Islet of Langerhans (tissue), 1 donor: ENCODE results near the gene SH3GL3.

Source experiments
- FAIRE-seq: peaks from one replicate; lab custom pipeline; 2011; peaks lifted over from hg19 to GRCh38; lab: Jason Lieb, UNC

The SH3GL3 gene

DNA sequence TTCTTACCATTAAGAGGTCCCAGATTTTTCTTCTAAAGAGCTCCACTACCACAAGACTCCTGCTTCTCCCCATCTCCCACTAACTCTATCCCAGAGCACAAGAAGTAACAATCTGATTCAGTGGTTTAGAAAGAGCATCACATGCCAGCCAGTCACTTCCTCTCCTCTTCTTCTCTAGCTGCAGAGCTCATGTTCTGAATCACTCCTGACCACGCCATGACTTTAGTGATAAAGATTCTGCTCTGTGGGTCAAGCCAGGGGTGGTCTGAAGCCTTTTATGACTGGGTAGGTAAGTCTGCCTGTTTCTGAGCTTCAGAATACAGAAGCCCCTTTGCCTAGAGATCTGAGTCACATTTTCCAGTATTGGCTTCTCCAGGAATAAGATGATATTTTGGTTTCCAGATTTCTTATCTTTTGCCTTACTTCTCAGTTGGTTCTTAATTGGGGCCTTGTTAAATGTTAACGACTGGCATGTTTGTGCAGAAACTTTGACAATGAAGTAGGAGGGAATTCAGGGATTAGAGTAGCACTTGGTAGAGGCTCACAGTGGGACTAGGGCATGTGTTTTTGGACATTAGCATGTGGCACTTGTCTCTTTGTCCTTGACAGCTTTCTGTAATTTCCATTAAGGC lies 179.1 kb downstream of the SH3GL3 start:
- FAIRE-seq, result no peak

DNA sequence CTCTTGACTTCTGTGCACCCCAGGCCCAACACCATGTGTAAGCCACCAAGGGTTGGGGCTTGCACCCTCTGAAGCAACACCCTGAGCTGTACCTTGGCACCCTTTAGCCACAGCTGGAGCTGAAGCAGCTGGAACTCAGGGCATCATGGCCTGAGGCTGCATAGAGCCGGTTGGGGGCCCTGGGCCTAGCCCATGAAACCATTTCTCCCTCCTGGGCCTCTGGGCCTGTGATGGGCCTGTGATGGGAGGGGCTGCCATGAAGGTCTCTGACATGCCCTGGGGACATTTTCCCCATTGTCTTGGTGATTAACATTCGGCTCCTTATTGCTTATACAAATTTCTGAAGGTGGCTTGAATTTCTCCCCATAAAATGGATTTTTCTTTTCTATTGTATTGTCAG lies 184.4 kb downstream of the SH3GL3 start:
- no peak for FAIRE-seq

GRCh38 chr15:83643201-83643600 lies 196.1 kb downstream of the SH3GL3 start:
- FAIRE-seq, result no peak

- FAIRE-seq, result no peak
Observed at GRCh38 chr15:83644439-83644838, 197.3 kb downstream of the SH3GL3 start.

DNA sequence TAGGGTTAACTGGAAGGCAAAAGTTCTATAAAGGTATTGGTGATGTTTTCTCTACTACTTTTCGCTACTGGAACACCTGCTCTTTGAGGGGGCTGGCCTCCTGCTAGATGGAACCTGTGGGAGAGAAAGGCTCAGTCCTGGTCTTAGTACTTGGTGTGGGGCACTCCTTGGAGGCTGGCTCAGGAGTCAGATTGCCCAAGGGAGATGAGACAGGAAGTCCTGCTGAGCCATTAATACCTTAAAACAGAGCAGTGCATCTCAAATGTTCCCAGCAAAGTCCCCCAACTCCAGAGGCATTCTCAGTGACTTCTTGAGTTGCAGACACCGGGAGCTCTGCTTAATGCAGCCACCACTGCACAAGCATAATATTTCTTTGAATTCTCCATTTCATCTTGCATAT lies 203.7 kb downstream of the SH3GL3 start:
- no peak for FAIRE-seq

GRCh38 chr15:83651541-83651940 lies 204.4 kb downstream of the SH3GL3 start:
- FAIRE-seq, result no peak

- FAIRE-seq, result no peak
Observed at GRCh38 chr15:83652626-83653204, 205.6 kb downstream of the SH3GL3 start.

DNA sequence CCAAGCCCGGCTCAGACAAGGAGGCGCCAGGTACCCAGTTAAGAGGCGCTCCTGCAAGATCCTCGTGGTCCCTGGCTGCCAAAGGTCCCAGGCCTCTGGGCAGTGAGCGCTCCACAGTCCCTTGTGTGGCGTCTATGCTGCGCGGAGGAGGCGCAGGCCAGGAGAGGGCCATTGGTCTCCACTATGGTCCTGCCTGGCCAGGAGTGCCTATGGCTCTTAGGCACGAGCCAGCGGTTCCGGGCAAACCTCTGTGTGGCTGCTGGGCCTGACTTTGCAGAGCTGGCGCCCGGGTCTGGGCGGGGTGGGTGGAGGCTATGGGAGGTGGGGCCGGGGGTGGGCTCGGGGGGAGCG lies 206.1 kb downstream of the SH3GL3 start:
- FAIRE-seq, result no peak

GRCh38 chr15:83653639-83654378 lies 206.7 kb downstream of the SH3GL3 start, which contains the start of gene ADAMTSL3:
TSS of gene ADAMTSL3 (plus strand) at chr15:83654123. CDS start at chr15:83655762, 1,639 bp downstream.
- no peak for FAIRE-seq

- no peak for FAIRE-seq
Observed at GRCh38 chr15:83654379-83655236, 207.5 kb downstream of the SH3GL3 start.

GRCh38 chr15:83655237-83655616 lies 208.1 kb downstream of the SH3GL3 start:
- FAIRE-seq, result no peak

DNA sequence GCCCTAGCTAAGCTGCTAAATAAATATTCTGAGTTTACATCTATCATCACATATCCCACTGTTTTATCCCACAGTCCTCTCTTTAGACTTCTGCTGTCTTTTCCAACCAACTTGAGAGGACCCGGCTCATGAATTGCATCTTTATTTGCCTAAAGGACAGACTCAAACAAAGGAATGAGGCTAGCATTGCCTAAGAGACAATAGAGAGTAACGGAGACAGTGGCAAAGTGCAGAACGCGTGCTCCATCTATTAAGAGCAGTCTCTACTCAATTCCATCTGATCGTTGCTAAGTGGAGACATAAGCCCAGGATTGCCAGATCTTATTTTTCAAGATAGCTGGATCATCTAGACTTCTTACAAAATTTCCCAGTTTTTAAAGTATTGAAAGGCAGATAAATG lies 209.1 kb downstream of the SH3GL3 start:
- FAIRE-seq, result no peak

DNA sequence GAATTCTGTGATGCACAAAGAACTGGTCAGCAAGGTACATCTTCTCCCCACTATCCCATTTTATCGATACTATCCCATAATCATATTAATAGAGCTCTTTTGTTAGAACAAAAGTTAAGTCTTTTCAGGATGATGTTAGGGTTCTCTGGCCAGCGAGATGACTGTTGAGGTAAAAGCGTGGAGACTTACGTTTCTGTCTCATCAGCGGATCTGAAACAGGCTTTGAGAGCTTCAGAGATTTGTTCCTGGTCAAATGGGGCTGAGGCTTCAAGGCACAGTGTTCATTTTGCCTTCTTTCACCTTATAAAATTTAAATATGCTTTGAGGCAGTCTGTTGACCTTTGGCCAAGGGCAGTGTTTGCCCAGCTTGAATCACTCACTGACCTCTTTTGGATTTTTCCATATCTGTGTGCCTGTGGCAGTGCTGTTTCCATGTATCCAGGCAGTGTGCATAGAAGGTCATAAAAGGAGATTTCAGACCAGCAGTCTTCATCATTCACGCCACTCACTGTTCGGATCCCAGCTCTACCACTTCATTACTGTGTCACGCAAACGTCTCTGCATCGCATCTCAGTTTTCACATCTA lies 209.9 kb downstream of the SH3GL3 start:
- FAIRE-seq, result no peak

- FAIRE-seq, result no peak
Observed at GRCh38 chr15:83657549-83657948, 210.4 kb downstream of the SH3GL3 start.

DNA sequence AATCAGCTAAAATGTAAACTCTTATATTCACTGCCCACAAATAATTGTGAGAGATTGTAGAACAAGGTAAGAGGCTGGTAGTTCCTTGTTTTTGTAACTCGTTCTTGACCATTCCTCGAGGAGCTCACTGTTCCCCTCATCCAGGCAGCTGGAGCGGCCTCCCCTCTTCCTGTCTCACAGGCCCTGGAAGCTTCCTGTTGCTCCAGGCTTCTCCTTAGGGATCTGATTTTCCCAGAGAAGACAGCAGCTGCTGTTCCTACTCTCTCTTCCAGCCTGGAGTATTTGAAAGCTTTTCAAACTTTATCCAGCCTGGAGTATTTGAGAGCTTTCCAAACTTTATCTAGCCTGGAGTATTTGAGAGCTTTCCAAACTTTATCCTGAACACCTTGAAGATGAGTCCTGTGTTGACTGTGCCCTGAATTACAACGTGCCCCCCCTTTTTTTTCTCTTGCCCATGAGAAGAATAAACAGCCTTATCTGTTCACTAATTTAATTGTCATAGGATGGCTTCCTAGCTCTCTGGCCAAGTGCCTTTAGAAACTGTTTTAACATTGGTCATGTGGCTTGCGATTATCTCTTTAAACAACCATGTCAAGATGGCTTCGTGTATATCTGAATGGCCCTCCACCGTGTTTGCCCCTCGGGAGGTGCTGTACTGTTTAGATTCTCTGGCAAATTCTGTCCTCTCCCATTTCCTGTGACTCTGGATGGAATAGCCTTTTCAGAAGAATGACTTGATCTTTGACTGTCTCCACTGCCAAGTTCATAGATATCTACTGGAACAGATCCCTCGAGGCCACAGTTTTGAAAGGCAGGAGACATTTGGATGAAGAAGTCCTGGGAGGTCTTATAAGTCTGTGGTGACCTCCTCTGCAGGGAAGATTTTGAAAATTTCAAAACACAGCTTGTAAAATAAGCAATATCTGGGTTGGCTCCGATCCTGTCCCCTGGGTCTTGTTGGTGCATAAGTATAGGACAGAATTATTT lies 211.6 kb downstream of the SH3GL3 start:
- no peak for FAIRE-seq

DNA sequence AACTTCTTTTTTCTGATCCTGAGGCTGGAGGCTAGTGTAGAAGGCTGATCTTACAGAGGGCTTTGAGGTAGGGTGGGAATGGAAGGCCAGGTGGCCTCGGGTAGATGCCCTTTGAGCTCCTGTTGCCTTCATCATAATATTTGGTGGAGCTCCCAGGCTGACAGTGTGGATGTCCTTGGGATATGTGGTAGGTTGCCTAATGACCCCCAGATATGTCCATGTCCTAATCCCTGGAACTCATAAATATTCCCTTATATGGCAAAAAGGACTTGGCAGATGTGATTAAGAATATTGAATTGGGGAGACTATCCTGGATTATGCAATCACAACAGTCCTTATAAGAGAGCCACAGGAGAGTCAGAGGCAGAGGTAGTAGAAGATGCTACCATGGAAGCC lies 212.3 kb downstream of the SH3GL3 start:
- FAIRE-seq, result no peak

DNA sequence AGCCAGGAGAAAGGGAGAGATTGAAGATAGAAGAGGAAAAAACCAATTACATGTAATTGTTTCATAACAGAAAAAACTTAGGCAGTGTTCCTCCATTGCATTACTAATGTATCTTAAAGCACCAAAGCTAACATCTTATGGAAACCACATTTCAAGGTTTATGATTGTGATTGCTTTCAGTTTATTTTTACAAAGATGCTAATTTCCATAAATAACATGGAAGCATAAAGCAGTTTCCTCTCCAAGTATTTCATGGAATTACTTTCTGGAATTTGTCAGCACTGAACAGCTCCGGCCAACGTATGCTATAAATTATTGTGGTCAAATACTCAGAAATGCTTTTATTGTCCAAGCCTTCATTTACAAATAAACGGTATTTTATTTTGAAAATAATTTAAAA lies 218.3 kb downstream of the SH3GL3 start:
- no peak for FAIRE-seq
